HEK293 (cell line): ENCODE measurements around the gene SERPINE2.

Source experiments
- CTCF ChIA-PET: fragments of 350-600 bp; formaldehyde crosslinking; extraction: SDS; loops from one replicate; lab custom pipeline; 2021; ENCODE audit warnings: antibody characterized with exemption; lab: Yijun Ruan, JAX
- POLR2A ChIA-PET: fragments of 300-600 bp; formaldehyde crosslinking; extraction: SDS; loops from one replicate; lab custom pipeline; 2020; ENCODE audit warnings: antibody characterized with exemption, inconsistent platforms; lab: Yijun Ruan, JAX
- H3K27ac ChIP-seq: fragments of 200-500 bp; sonication (Bioruptor generic); 2 replicates; pipeline ENCODE4 v1.5.1; 2014; ENCODE audit warnings: low read depth, low read length, control low read depth, inconsistent platforms; ENCODE audit errors: extremely low read depth
- H3K36me3 ChIP-seq, 2 experiments: fragments of 200-500 bp in 1 of 2; sonication (Bioruptor generic) in 1 of 2; 1 replicate in 1 of 2; 2 replicates in 1 of 2; pipeline ENCODE4 v1.5.1; 2014 to 2017; ENCODE audit warnings: inconsistent platforms in 2 of 2, low read length in 2 of 2; ENCODE audit not compliant: control insufficient read depth in 2 of 2, insufficient read depth in 1 of 2
- H3K4me1 ChIP-seq: fragments of 200-500 bp; sonication (Bioruptor generic); 2 replicates; pipeline ENCODE4 v1.5.1; 2014; ENCODE audit warnings: mild to moderate bottlenecking, low read length, inconsistent platforms; ENCODE audit not compliant: control insufficient read depth, insufficient read depth
- H3K4me3 ChIP-seq: 2 replicates; pipeline ENCODE4 v1.5.1; 2011; ENCODE audit warnings: low read depth, mild to moderate bottlenecking, control low read depth, low read length, moderate library complexity
- H3K9me3 ChIP-seq: fragments of 200-500 bp; sonication (Bioruptor generic); 2 replicates; pipeline ENCODE4 v1.5.1; 2014; ENCODE audit warnings: low read depth, low read length, inconsistent platforms; ENCODE audit not compliant: control insufficient read depth, insufficient read depth
- FEZF1 ChIP-seq: fragments of 450-650 bp; formaldehyde crosslinking; IDR thresholded peaks from 2 replicates; pipeline ENCODE4 v1.5.1; 2016; ENCODE audit warnings: missing biosample characterization, missing genetic modification characterization
- PRDM1 ChIP-seq: fragments of 450-650 bp; formaldehyde crosslinking; IDR thresholded peaks from 2 replicates; pipeline ENCODE4; 2016; ENCODE audit warnings: missing biosample characterization, missing genetic modification characterization
- REST ChIP-seq: fragments of 450-650 bp; formaldehyde crosslinking; IDR thresholded peaks from 2 replicates; pipeline ENCODE4 v1.5.1; 2016; ENCODE audit warnings: missing biosample characterization, missing genetic modification characterization
- SALL2 ChIP-seq: fragments of 450-650 bp; formaldehyde crosslinking; IDR thresholded peaks from 2 replicates; pipeline ENCODE4 v1.5.0; 2017; ENCODE audit warnings: missing biosample characterization, mild to moderate bottlenecking, missing genetic modification characterization, borderline replicate concordance
- SCRT1 ChIP-seq: fragments of 450-650 bp; formaldehyde crosslinking; IDR thresholded peaks from 2 replicates; pipeline ENCODE4 v1.5.1; 2016; ENCODE audit warnings: missing biosample characterization, missing genetic modification characterization, borderline replicate concordance
- TSHZ1 ChIP-seq: fragments of 450-650 bp; formaldehyde crosslinking; IDR thresholded peaks from 2 replicates; pipeline ENCODE4 v1.5.1; 2016; ENCODE audit warnings: missing biosample characterization, missing genetic modification characterization, borderline replicate concordance
- YY2 ChIP-seq: fragments of 450-650 bp; formaldehyde crosslinking; IDR thresholded peaks from 2 replicates; pipeline ENCODE4 v1.5.1; 2016; ENCODE audit warnings: missing biosample characterization, missing genetic modification characterization
- ZBTB10 ChIP-seq: fragments of 450-650 bp; formaldehyde crosslinking; IDR thresholded peaks from 2 replicates; pipeline ENCODE4 v1.5.1; 2016; ENCODE audit warnings: missing biosample characterization, missing genetic modification characterization
- ZNF146 ChIP-seq: fragments of 450-650 bp; formaldehyde crosslinking; IDR thresholded peaks from 2 replicates; pipeline ENCODE4 v1.5.1; 2016; ENCODE audit warnings: missing biosample characterization, missing genetic modification characterization
- ZNF184 ChIP-seq: fragments of 450-650 bp; IDR thresholded peaks from 2 replicates; pipeline ENCODE4 v1.5.1; 2018; ENCODE audit warnings: missing biosample characterization, mild to moderate bottlenecking, missing genetic modification characterization
- ZNF362 ChIP-seq: fragments of 450-650 bp; formaldehyde crosslinking; IDR thresholded peaks from 2 replicates; pipeline ENCODE4 v1.5.1; 2016; ENCODE audit warnings: missing biosample characterization, missing genetic modification characterization
- ZNF416 ChIP-seq: fragments of 450-650 bp; formaldehyde crosslinking; IDR thresholded peaks from 2 replicates; pipeline ENCODE4 v1.5.1; 2016; ENCODE audit warnings: missing biosample characterization, missing genetic modification characterization
- ZNF610 ChIP-seq: fragments of 450-650 bp; formaldehyde crosslinking; IDR thresholded peaks from 2 replicates; pipeline ENCODE4 v1.5.1; 2016; ENCODE audit warnings: missing biosample characterization, missing genetic modification characterization, borderline replicate concordance
- ZNF843 ChIP-seq: fragments of 450-650 bp; formaldehyde crosslinking; IDR thresholded peaks from 2 replicates; pipeline ENCODE4 v1.5.1; 2016; ENCODE audit warnings: missing biosample characterization, missing genetic modification characterization
- ZSCAN18 ChIP-seq: fragments of 450-650 bp; formaldehyde crosslinking; IDR thresholded peaks from 2 replicates; pipeline ENCODE4 v1.5.1; 2016; ENCODE audit warnings: missing biosample characterization, missing genetic modification characterization
- ZXDB ChIP-seq: fragments of 450-650 bp; formaldehyde crosslinking; IDR thresholded peaks from 2 replicates; pipeline ENCODE4 v1.5.1; 2016; ENCODE audit warnings: missing biosample characterization, missing genetic modification characterization

The SERPINE2 gene

GRCh38 chr2:224060783-224061482 lies 21.8 kb upstream of the SERPINE2 start:
- POLR2A ChIA-PET, result no interaction called here
- CTCF ChIA-PET, result no interaction called here

More at GRCh38 chr2:224060783-224061482, 21.8 kb upstream of the SERPINE2 start:
- no peaks in the 10 kb centered on the region for H3K36me3 ChIP-seq
- no peaks in the 10 kb centered on the region for H3K4me1 ChIP-seq
- H3K4me3 ChIP-seq, result no peak overlapping the region
- H3K9me3 ChIP-seq, result no peaks in the 10 kb centered on the region
- H3K27ac ChIP-seq, result no peak overlapping the region
- TF ChIP-seq ZNF146 (tag by site-specific recombination) (no peak), ZSCAN18 (no peak), ZNF843 (tag by site-specific recombination) (no peak), ZNF610 (tag by site-specific recombination) (no peak), TSHZ1 (tag by site-specific recombination) (no peak), SALL2 (tag by site-specific recombination) (no peak), YY2 (no peak), SCRT1 (tag by site-specific recombination) (no peak), REST (tag by site-specific recombination) (no peak), ZNF362 (tag by site-specific recombination) (no peak), ZBTB10 (tag by site-specific recombination) (no peak), FEZF1 (tag by site-specific recombination) (no peak), ZNF416 (tag by site-specific recombination) (no peak), ZXDB (tag by site-specific recombination) (no peak), ZNF184 (tag by site-specific recombination) (no peak), PRDM1 (tag by site-specific recombination) (no peak)
- TF ChIP-seq, all 188 proteins: peak for 0
